Fibroblast of lung (primary cell): ENCODE measurements around the gene ANKRD10. TPM values are rescaled to one million over a fixed set of nuclear protein-coding genes. Genes with fewer than 3 reads are reported as not detected.
A peak's percentile ranks its signal among the peaks of the same experiment; 100 is the strongest.

ENCODE experiments used
- DNase-seq, 2 donors: peaks; one replicate each; pipeline versions ENCODE4 v3.0.0 to v3.0.0-alpha.2; 2010; ENCODE audit warnings: low read depth in 2 of 2
- H2AFZ ChIP-seq: 2 replicates; pipeline ENCODE4 v1.5.1; 2012; ENCODE audit warnings: low read length, control low read depth, inconsistent platforms
- H3K27ac ChIP-seq: 2 replicates; pipeline ENCODE4 v1.5.1; 2011; ENCODE audit warnings: low read length, control low read depth; ENCODE audit not compliant: insufficient read depth
- H3K27me3 ChIP-seq: 2 replicates; pipeline ENCODE4 v1.5.1; 2011; ENCODE audit warnings: mild to moderate bottlenecking, low read length; ENCODE audit not compliant: control insufficient read depth, insufficient read depth
- H3K36me3 ChIP-seq: 2 replicates; pipeline ENCODE4 v1.5.1; 2011; ENCODE audit warnings: low read length; ENCODE audit not compliant: control insufficient read depth, insufficient read depth
- H3K4me1 ChIP-seq: 2 replicates; pipeline ENCODE4 v1.5.1; 2011; ENCODE audit warnings: low read length; ENCODE audit not compliant: control insufficient read depth, insufficient read depth; ENCODE audit errors: extremely low read depth
- H3K4me2 ChIP-seq: 2 replicates; pipeline ENCODE4 v1.5.1; 2011; ENCODE audit warnings: low read length, control low read depth; ENCODE audit not compliant: insufficient read depth; ENCODE audit errors: extremely low read depth
- H3K4me3 ChIP-seq, 4 experiments: fragments of 200-600 bp in 1 of 4; sonication (generic) in 1 of 4; replicated peaks in 1 of 4; 2 replicates each; pipeline ENCODE4 v1.5.1; 2011 to 2016; ENCODE audit warnings: low read length in 4 of 4, low read depth in 3 of 4, mild to moderate bottlenecking in 3 of 4, control low read depth in 2 of 4, inconsistent platforms in 1 of 4, mixed read lengths in 1 of 4; ENCODE audit not compliant: insufficient read depth in 1 of 4; ENCODE audit errors: control extremely low read depth in 1 of 4
- H3K79me2 ChIP-seq: 2 replicates; pipeline ENCODE4 v1.5.1; 2012; ENCODE audit warnings: mild to moderate bottlenecking, low read length, inconsistent platforms; ENCODE audit not compliant: control insufficient read depth, insufficient read depth
- H3K9ac ChIP-seq: 2 replicates; pipeline ENCODE4 v1.5.1; 2011; ENCODE audit warnings: mild to moderate bottlenecking, low read length, control low read depth; ENCODE audit not compliant: insufficient read depth
- H3K9me3 ChIP-seq: 2 replicates; pipeline ENCODE4 v1.5.1; 2012; ENCODE audit warnings: low read depth, low read length; ENCODE audit not compliant: control insufficient read depth, insufficient read depth
- H4K20me1 ChIP-seq: 2 replicates; pipeline ENCODE4 v1.5.1; 2011; ENCODE audit warnings: low read length; ENCODE audit not compliant: control insufficient read depth, insufficient read depth; ENCODE audit errors: extremely low read depth
- EZH2 ChIP-seq: IDR thresholded peaks from 2 replicates; pipeline ENCODE4 v1.5.1; 2012; ENCODE audit warnings: low read length, control low read depth, mild to moderate bottlenecking; ENCODE audit errors: missing control alignments
- polyA plus RNA-seq, 2 donors: library from polyadenylated mRNA; depleted of rRNA in 1 of 2; stranded (reverse) in 1 of 2; unstranded in 1 of 2; fragments of >200 nt; gene quantifications; 2 replicates each; pipeline ENCODE4 v1.2.1, GENCODE V29; 2011 to 2012; ENCODE audit warnings: missing spikeins in 1 of 2
- total RNA-seq: library from RNA; depleted of rRNA; stranded (reverse); fragments of >200 nt; gene quantifications from 2 replicates; pipeline ENCODE4 v1.2.1, GENCODE V29; 2014
- TF ChIP-seq, protein P1 (sequence below), 2 donors: IDR thresholded peaks in 1 of 2; conservative IDR thresholded peaks in 1 of 2; 1 replicate in 1 of 2; 2 replicates in 1 of 2; pipeline ENCODE4 v1.5.1; 2011 to 2012; ENCODE audit warnings: low read length in 2 of 2, control low read depth in 1 of 2, inconsistent platforms in 1 of 2, low read depth in 1 of 2, mild to moderate bottlenecking in 1 of 2

ANKRD10 gene
- total and polyA plus RNA-seq, 2 donors (not counting 1 experiment from before 2014, with no cell fraction given), result 29.5 to 130 TPM

- Histone ChIP-seq H3K79me2 (no peaks in the 10 kb centered on the region), H3K4me3 (no peak overlapping the region), H3K9ac (no peak overlapping the region), H4K20me1 (no peaks in the 10 kb centered on the region), H2AFZ (no peak overlapping the region), H3K27me3 (no peaks in the 10 kb centered on the region), H3K9me3 (no peaks in the 10 kb centered on the region), H3K36me3 (no peaks in the 10 kb centered on the region), H3K27ac (no peak overlapping the region), H3K4me1 (no peaks in the 10 kb centered on the region), H3K4me2 (no peak overlapping the region)
- no peak for TF ChIP-seq EZH2
- TF ChIP-seq, protein P1, sequence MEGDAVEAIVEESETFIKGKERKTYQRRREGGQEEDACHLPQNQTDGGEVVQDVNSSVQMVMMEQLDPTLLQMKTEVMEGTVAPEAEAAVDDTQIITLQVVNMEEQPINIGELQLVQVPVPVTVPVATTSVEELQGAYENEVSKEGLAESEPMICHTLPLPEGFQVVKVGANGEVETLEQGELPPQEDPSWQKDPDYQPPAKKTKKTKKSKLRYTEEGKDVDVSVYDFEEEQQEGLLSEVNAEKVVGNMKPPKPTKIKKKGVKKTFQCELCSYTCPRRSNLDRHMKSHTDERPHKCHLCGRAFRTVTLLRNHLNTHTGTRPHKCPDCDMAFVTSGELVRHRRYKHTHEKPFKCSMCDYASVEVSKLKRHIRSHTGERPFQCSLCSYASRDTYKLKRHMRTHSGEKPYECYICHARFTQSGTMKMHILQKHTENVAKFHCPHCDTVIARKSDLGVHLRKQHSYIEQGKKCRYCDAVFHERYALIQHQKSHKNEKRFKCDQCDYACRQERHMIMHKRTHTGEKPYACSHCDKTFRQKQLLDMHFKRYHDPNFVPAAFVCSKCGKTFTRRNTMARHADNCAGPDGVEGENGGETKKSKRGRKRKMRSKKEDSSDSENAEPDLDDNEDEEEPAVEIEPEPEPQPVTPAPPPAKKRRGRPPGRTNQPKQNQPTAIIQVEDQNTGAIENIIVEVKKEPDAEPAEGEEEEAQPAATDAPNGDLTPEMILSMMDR (conservative IDR thresholded peaks at IDR 0.05 in 1 of 2, IDR thresholded peaks at IDR 0.05 in 1 of 2; ENCODE audit: low read depth in 1 of 2, low read length in 2 of 2), result no peak
- no peak for DNase-seq
These were observed 59.5 kb downstream of the ANKRD10 start for GRCh38 chr13:110855363-110855762.

DNA sequence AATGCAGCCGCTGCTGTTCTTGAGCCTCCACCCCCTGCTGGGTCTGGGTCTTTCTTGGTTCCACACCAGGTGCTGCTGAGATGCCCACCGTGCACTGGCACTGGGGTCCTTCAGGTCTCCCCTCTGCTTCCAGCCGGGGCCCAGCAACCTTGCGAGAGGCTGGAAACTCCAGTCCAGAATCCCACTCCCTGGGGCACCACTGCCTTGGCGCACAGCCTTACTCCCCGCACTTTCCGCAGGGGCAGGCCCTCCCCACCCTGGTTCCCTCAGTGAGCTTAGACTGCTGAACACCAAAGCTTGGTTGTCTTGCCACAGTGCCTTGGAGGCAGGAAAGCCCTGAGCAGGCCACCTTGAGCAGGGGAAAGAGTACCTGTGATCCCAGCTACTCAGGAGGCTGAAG lies 60.0 kb downstream of the ANKRD10 start:
- Histone ChIP-seq H3K27me3 (no peaks in the 10 kb centered on the region), H3K9ac (no peak overlapping the region), H2AFZ (no peak overlapping the region), H3K27ac (no peak overlapping the region), H3K9me3 (no peaks in the 10 kb centered on the region), H3K36me3 (no peaks in the 10 kb centered on the region), H4K20me1 (no peaks in the 10 kb centered on the region), H3K4me3 (no peak overlapping the region), H3K79me2 (no peaks in the 10 kb centered on the region), H3K4me1 (no peaks in the 10 kb centered on the region), H3K4me2 (no peak overlapping the region)
- no peak for TF ChIP-seq EZH2
- TF ChIP-seq, protein P1 (conservative IDR thresholded peaks at IDR 0.05 in 1 of 2, IDR thresholded peaks at IDR 0.05 in 1 of 2; ENCODE audit: low read depth in 1 of 2, low read length in 2 of 2), result no peak
- DNase-seq, result no peak

- DNase-seq, result peak in 1 of 2 donors; percentile 15
- H3K9me3 ChIP-seq, result no peaks in the 10 kb centered on the region
- H3K36me3 ChIP-seq, result no peaks in the 10 kb centered on the region
- TF ChIP-seq, protein P1 (conservative IDR thresholded peaks at IDR 0.05 in 1 of 2, IDR thresholded peaks at IDR 0.05 in 1 of 2; ENCODE audit: low read depth in 1 of 2, low read length in 2 of 2), result no peak
- no peak for TF ChIP-seq EZH2
- no peak overlapping the region for H3K4me3 ChIP-seq
- H2AFZ ChIP-seq, result no peak overlapping the region
- H3K79me2 ChIP-seq, result no peaks in the 10 kb centered on the region
- H3K27me3 ChIP-seq, result peaks cover 9% of the 10 kb centered on the region
- H4K20me1 ChIP-seq, result no peaks in the 10 kb centered on the region
- H3K4me1 ChIP-seq, result no peaks in the 10 kb centered on the region
- H3K9ac ChIP-seq, result peak overlapping the region; percentile 17
- no peak overlapping the region for H3K27ac ChIP-seq
- H3K4me2 ChIP-seq, result no peak overlapping the region
These were observed 61.6 kb downstream of the ANKRD10 start for GRCh38 chr13:110853235-110853721.
